T-helper 9 cell (primary cell): ENCODE measurements around the gene SERINC3.

Source experiments
- DNase-seq: peaks from one replicate; pipeline ENCODE4 v3.0.0-alpha.2; 2020

The SERINC3 gene

GRCh38 chr20:44461142-44461802 lies 60.6 kb downstream of the SERINC3 start:
- no peak for DNase-seq

GRCh38 chr20:44460795-44461141 lies 61.1 kb downstream of the SERINC3 start:
- no peak for DNase-seq

GRCh38 chr20:44459271-44459670 lies 62.6 kb downstream of the SERINC3 start:
- DNase-seq = no peak

GRCh38 chr20:44457016-44457415 lies 64.9 kb downstream of the SERINC3 start:
- DNase-seq = no peak

- DNase-seq = no peak
These were observed 65.3 kb downstream of the SERINC3 start for GRCh38 chr20:44456611-44457010.

- DNase-seq = no peak
These were observed 66.7 kb downstream of the SERINC3 start for GRCh38 chr20:44455126-44455525.

GRCh38 chr20:44454306-44454963 lies 67.4 kb downstream of the SERINC3 start:
- DNase-seq = no peak

GRCh38 chr20:44450903-44451450 lies 70.9 kb downstream of the SERINC3 start:
- no peak for DNase-seq

GRCh38 chr20:44450281-44450889 lies 71.5 kb downstream of the SERINC3 start:
- no peak for DNase-seq

GRCh38 chr20:44449864-44450263 lies 72.0 kb downstream of the SERINC3 start:
- no peak for DNase-seq

- no peak for DNase-seq
These were observed 72.9 kb downstream of the SERINC3 start for GRCh38 chr20:44448753-44449546.

GRCh38 chr20:44447827-44448419 lies 73.9 kb downstream of the SERINC3 start:
- DNase-seq = no peak
